ENCODE results near the gene PROSER2. TPM values are rescaled to one million over a fixed set of nuclear protein-coding genes. Genes with fewer than 3 reads are reported as not detected.

The PROSER2 gene
- total and polyA plus RNA-seq, 4 donors: 6.5 to 24.9 (median 9.9) TPM

GRCh38 chr10:11886138-11886474 is 63.0 kb downstream of the PROSER2 start:
- Histone ChIP-seq H3K9me3 (ENCODE audit: control insufficient read depth in 4 of 4, low read length in 3 of 4) (no peaks in the 10 kb centered on the region), H3K9ac (ENCODE audit: low read depth in 1 of 2, low read length in 2 of 2) (no peak overlapping the region), H3K4me3 (ENCODE audit: low read depth in 1 of 3, low read length in 3 of 3) (no peak overlapping the region), H3K36me3 (ENCODE audit: control insufficient read depth in 4 of 4, insufficient read depth in 3 of 4, low read depth in 1 of 4, low read length in 3 of 4) (no peaks in the 10 kb centered on the region), H3K27me3 (ENCODE audit: control insufficient read depth in 4 of 4, insufficient read depth in 4 of 4, low read length in 3 of 4) (no peaks in the 10 kb centered on the region), H3K27ac (ENCODE audit: low read depth in 1 of 2, low read length in 2 of 2) (no peak overlapping the region), H3K4me1 (ENCODE audit: control insufficient read depth in 4 of 4, insufficient read depth in 4 of 4, low read length in 3 of 4) (no peaks in the 10 kb centered on the region)
- no peak for DNase-seq (ENCODE audit: low spot score)
- 72% methylated on average over 6 of the region's 6 CpGs for WGBS
- TF ChIP-seq YY1 (IDR thresholded peaks at IDR 0.05) (no peak), NR2F2 (IDR thresholded peaks at IDR 0.05) (no peak), GABPA (IDR thresholded peaks at IDR 0.05 in 1 of 2, conservative IDR thresholded peaks at IDR 0.05 in 1 of 2) (no peak), FOXA2 (IDR thresholded peaks at IDR 0.05) (no peak), RAD21 (IDR thresholded peaks at IDR 0.05) (no peak), FOXA1 (IDR thresholded peaks at IDR 0.05) (no peak), MAX (IDR thresholded peaks at IDR 0.05) (no peak), REST (IDR thresholded peaks at IDR 0.05) (no peak), TAF1 (conservative IDR thresholded peaks at IDR 0.05) (no peak), CTCF (IDR thresholded peaks at IDR 0.05; ENCODE audit: low read depth, low read length, missing input control) (no peak), SP1 (IDR thresholded peaks at IDR 0.05) (no peak)

- Histone ChIP-seq H3K4me3 (ENCODE audit: low read depth in 1 of 3, low read length in 3 of 3) (no peak overlapping the region), H3K27me3 (ENCODE audit: control insufficient read depth in 4 of 4, insufficient read depth in 4 of 4, low read length in 3 of 4) (no peaks in the 10 kb centered on the region), H3K9ac (ENCODE audit: low read depth in 1 of 2, low read length in 2 of 2) (no peak overlapping the region), H3K36me3 (ENCODE audit: control insufficient read depth in 4 of 4, insufficient read depth in 3 of 4, low read depth in 1 of 4, low read length in 3 of 4) (no peaks in the 10 kb centered on the region), H3K9me3 (ENCODE audit: control insufficient read depth in 4 of 4, low read length in 3 of 4) (no peaks in the 10 kb centered on the region), H3K4me1 (ENCODE audit: control insufficient read depth in 4 of 4, insufficient read depth in 4 of 4, low read length in 3 of 4) (no peaks in the 10 kb centered on the region), H3K27ac (ENCODE audit: low read depth in 1 of 2, low read length in 2 of 2) (no peak overlapping the region)
- peak; percentile 60 for DNase-seq (ENCODE audit: low spot score)
- TF ChIP-seq ZBTB33 (IDR thresholded peaks at IDR 0.05): no peak
- TF ChIP-seq FOXA1 (IDR thresholded peaks at IDR 0.05): no peak
- 91% methylated on average over 12 of the region's 12 CpGs for whole genome bisulfite sequencing
These were observed 63.7 kb downstream of the PROSER2 start for GRCh38 chr10:11886851-11887250.

Measured in liver (tissue), 9 donors.